T-cell (primary cell): ENCODE data around the gene PROX1. TPM values are rescaled to one million over a fixed set of nuclear protein-coding genes. Genes with fewer than 3 reads are reported as not detected.

Experiments used
- ATAC-seq, 4 experiments: fragments of 200-7000 bp in 3 of 4; fragments of 150-1000 bp in 1 of 4; cut with Tn5 transposase; replicated peaks in 1 of 4; 1 replicate in 3 of 4; 2 replicates in 1 of 4; pipeline ENCODE4 v1.10.0; 2021; ENCODE audit warnings: moderate library complexity in 3 of 4, mild to moderate bottlenecking in 2 of 4, moderate number of reproducible peaks in 1 of 4
- CTCF ChIA-PET, 2 donors: fragments of 300-600 bp; sonication (Branson Sonifier 250); formaldehyde crosslinking; loops; one replicate each; lab custom pipeline; 2022; ENCODE audit warnings: antibody characterized with exemption in 2 of 2; lab: Charles Lee
- POLR2A ChIA-PET, 2 donors: fragments of 300-600 bp; sonication (Branson Sonifier 250); formaldehyde crosslinking; loops; one replicate each; lab custom pipeline; 2022; ENCODE audit warnings: antibody characterized with exemption in 2 of 2; lab: Charles Lee
- DNase-seq, 35 experiments: peaks; one replicate each; pipeline versions ENCODE4 v3.0.0 to v3.0.0-alpha.2; 2013 to 2023
- H3K27ac ChIP-seq: one replicate; pipeline ENCODE4 v1.5.1; 2013; ENCODE audit warnings: low read length
- H3K27me3 ChIP-seq, 2 experiments: replicated peaks in 1 of 2; 1 replicate in 1 of 2; 2 replicates in 1 of 2; pipeline versions ENCODE4 v1.6.1 to v1.7.0; 2013; ENCODE audit warnings: low read length in 1 of 2, mixed read lengths in 1 of 2; ENCODE audit not compliant: control insufficient read depth in 2 of 2, insufficient read depth in 2 of 2; ENCODE audit errors: extremely low read depth in 1 of 2
- H3K36me3 ChIP-seq, 2 donors: 1 replicate in 1 of 2; 2 replicates in 1 of 2; pipeline versions ENCODE4 v1.6.1 to v1.7.0; 2013; ENCODE audit warnings: low read length in 1 of 2; ENCODE audit not compliant: control insufficient read depth in 2 of 2, insufficient read depth in 1 of 2; ENCODE audit errors: extremely low read depth in 1 of 2
- H3K4me1 ChIP-seq, 2 experiments: 1 replicate in 1 of 2; 2 replicates in 1 of 2; pipeline versions ENCODE4 v1.6.1 to v1.7.0; 2013; ENCODE audit warnings: low read length in 2 of 2, mixed read lengths in 1 of 2; ENCODE audit not compliant: insufficient read depth in 2 of 2, control insufficient read depth in 1 of 2; ENCODE audit errors: extremely low read depth in 1 of 2
- H3K4me3 ChIP-seq, 2 donors: 1 replicate in 1 of 2; 2 replicates in 1 of 2; pipeline versions ENCODE4 v1.5.1 to v1.7.0; 2013; ENCODE audit warnings: mild to moderate bottlenecking in 2 of 2, low read length in 1 of 2, moderate library complexity in 1 of 2; ENCODE audit not compliant: control insufficient read depth in 1 of 2; ENCODE audit errors: extremely low read depth in 1 of 2
- H3K9me3 ChIP-seq: 2 replicates; pipeline ENCODE4 v1.7.0; 2013
- H3K27ac Mint-ChIP-seq, 2 donors: one replicate each; pipeline ENCODE4 v1.8.0; 2020 to 2021; ENCODE audit warnings: mild to moderate bottlenecking in 2 of 2, mixed read lengths in 2 of 2
- H3K27me3 Mint-ChIP-seq, 2 donors: one replicate each; pipeline ENCODE4 v1.8.0; 2021 to 2022; ENCODE audit warnings: mixed read lengths in 2 of 2
- H3K36me3 Mint-ChIP-seq: one replicate; pipeline ENCODE4 v1.8.0; 2021; ENCODE audit warnings: mixed read lengths
- H3K4me1 Mint-ChIP-seq, 3 donors: one replicate each; pipeline ENCODE4 v1.8.0; 2020 to 2022; ENCODE audit warnings: mixed read lengths in 3 of 3, mild to moderate bottlenecking in 1 of 3
- H3K4me3 Mint-ChIP-seq, 3 donors: one replicate each; pipeline ENCODE4 v1.8.0; 2020 to 2022; ENCODE audit warnings: mild to moderate bottlenecking in 3 of 3, mixed read lengths in 3 of 3, moderate library complexity in 3 of 3
- H3K9me3 Mint-ChIP-seq, 3 donors: one replicate each; pipeline ENCODE4 v1.8.0; 2020 to 2022; ENCODE audit warnings: mixed read lengths in 3 of 3
- WGBS: methylation state at CpG from one replicate; pipeline ENCODE4 v1.1.5; 2013; ENCODE audit warnings: missing lambda C conversion rate; ENCODE audit not compliant: insufficient coverage; 5-methylcytosine and 5-hydroxymethylcytosine counted together
- total RNA-seq, 35 experiments: library from RNA in 6 of 35; stranded (reverse) in 6 of 35; fragments of 120-200 nt in 1 of 35; gene quantifications; one replicate each; pipeline versions ENCODE4 v1.2.1 to v1.2.4 and lab custom pipeline; 2013 to 2026

The PROX1 gene
- total RNA-seq, 5 donors from 2014 or later (not counting 1 experiment from before 2014, with no cell fraction given) = 0.22 to 0.75 (median 0.29) TPM; not detected in 1

- H3K4me1 Mint-ChIP-seq = peaks cover 42 to 51% (median 48%) of the 10 kb centered on the region in 3 donors
- 9% methylated on average over 59 of the region's 79 CpGs for WGBS
- no peaks in the 10 kb centered on the region for H3K36me3 ChIP-seq
- CTCF ChIA-PET = interaction anchor here in 1 of 2 donors (0.6 kb wide), 1 partner anchor 311 kb away, joined by 3 read pairs; no protein-coding TSS in a partner anchor
- H3K9me3 Mint-ChIP-seq = peaks cover 0 to 6% (median 0%) of the 10 kb centered on the region in 3 donors
- DNase-seq (no peak), ATAC-seq (no peak)
- H3K4me3 ChIP-seq = no peak overlapping the region
- H3K4me3 Mint-ChIP-seq = peak overlapping the region in 1 of 3 donors; percentile 91
- no peak overlapping the region for H3K27ac Mint-ChIP-seq
- peaks cover 3 to 46% of the 10 kb centered on the region in 2 experiments for H3K4me1 ChIP-seq
- no peak overlapping the region for H3K27ac ChIP-seq
- H3K27me3 ChIP-seq = peaks cover 19 to 76% of the 10 kb centered on the region in 2 experiments
- peaks cover 80 to 87% of the 10 kb centered on the region in 2 donors for H3K27me3 Mint-ChIP-seq
- no peaks in the 10 kb centered on the region for H3K36me3 Mint-ChIP-seq
- no peaks in the 10 kb centered on the region for H3K9me3 ChIP-seq
- POLR2A ChIA-PET = no interaction called here
Measured at GRCh38 chr1:213982672-213983492, 4.9 kb upstream of the PROX1 start.

GRCh38 chr1:213983493-213984386 is 4.0 kb upstream of the PROX1 start:
- Histone ChIP-seq H3K4me3 (no peak overlapping the region), H3K9me3 (no peaks in the 10 kb centered on the region), H3K36me3 (no peaks in the 10 kb centered on the region), H3K27ac (no peak overlapping the region), H3K27me3 (peaks cover 13 to 82% of the 10 kb centered on the region in 2 experiments), H3K4me1 (peaks cover 5 to 55% of the 10 kb centered on the region in 2 experiments)
- Mint-ChIP-seq H3K4me1 (peaks cover 51 to 59% (median 57%) of the 10 kb centered on the region in 3 donors), H3K9me3 (peaks cover 0 to 6% (median 0%) of the 10 kb centered on the region in 3 donors), H3K27ac (peak overlapping the region in 1 of 2 donors; percentile 27), H3K4me3 (peak overlapping the region in 1 of 3 donors; percentile 91), H3K36me3 (no peaks in the 10 kb centered on the region), H3K27me3 (peaks cover 80 to 88% of the 10 kb centered on the region in 2 donors)
- DNase-seq (peak in 1 of 35 experiments; percentile 11), ATAC-seq (no peak)
- POLR2A ChIA-PET = no interaction called here
- WGBS = 5% methylated on average over 9 of the region's 36 CpGs
- CTCF ChIA-PET = no interaction called here

GRCh38 chr1:213984387-213985208 is 3.2 kb upstream of the PROX1 start:
- DNase-seq (peak in 1 of 35 experiments; percentile 6), ATAC-seq (no peak)
- ChIA-PET CTCF (no interaction called here), POLR2A (no interaction called here)
- no peak overlapping the region for H3K27ac ChIP-seq
- no peak overlapping the region for H3K4me3 ChIP-seq
- Mint-ChIP-seq H3K27me3 (peaks cover 80 to 88% of the 10 kb centered on the region in 2 donors), H3K9me3 (peaks cover 0 to 6% (median 0%) of the 10 kb centered on the region in 3 donors), H3K27ac (peak overlapping the region in 1 of 2 donors; percentile 27), H3K4me1 (peaks cover 53 to 64% (median 64%) of the 10 kb centered on the region in 3 donors), H3K4me3 (peak overlapping the region in 1 of 3 donors; percentile 91), H3K36me3 (no peaks in the 10 kb centered on the region)
- H3K4me1 ChIP-seq = peaks cover 6 to 63% of the 10 kb centered on the region in 2 experiments
- H3K9me3 ChIP-seq = no peaks in the 10 kb centered on the region
- no peaks in the 10 kb centered on the region for H3K36me3 ChIP-seq
- H3K27me3 ChIP-seq = peaks cover 13 to 82% of the 10 kb centered on the region in 2 experiments
- WGBS = 20% methylated on average over 1 of the region's 15 CpGs

- DNase-seq = peak in 2 of 35 experiments; percentile 16 to 31
- H3K4me3 ChIP-seq = peak overlapping the region in 1 of 2 donors; percentile 39
- H3K4me1 ChIP-seq = peaks cover 6 to 61% of the 10 kb centered on the region in 2 experiments
- ATAC-seq = peak; percentile 23 to 48 (median 35)
- ChIA-PET POLR2A (no interaction called here), CTCF (interaction anchor here in 1 of 2 donors (0.6 kb wide), 1 partner anchor 161 kb away, joined by 5 read pairs; no protein-coding TSS in a partner anchor)
- Mint-ChIP-seq H3K4me1 (peaks cover 55 to 67% (median 63%) of the 10 kb centered on the region in 3 donors), H3K27ac (no peak overlapping the region), H3K4me3 (peak overlapping the region in 1 of 3 donors; percentile 91), H3K36me3 (no peaks in the 10 kb centered on the region), H3K9me3 (peaks cover 0 to 6% (median 0%) of the 10 kb centered on the region in 3 donors), H3K27me3 (peaks cover 83 to 90% of the 10 kb centered on the region in 2 donors)
- no peaks in the 10 kb centered on the region for H3K36me3 ChIP-seq
- H3K27me3 ChIP-seq = peaks cover 21 to 82% of the 10 kb centered on the region in 2 experiments
- H3K27ac ChIP-seq = no peak overlapping the region
- no peaks in the 10 kb centered on the region for H3K9me3 ChIP-seq
- WGBS = 6% methylated on average over 42 of the region's 52 CpGs
Measured at GRCh38 chr1:213985209-213986019, 2.4 kb upstream of the PROX1 start.
